Measurements from ENCODE around the gene FLRT2. TPM values are rescaled to one million over a fixed set of nuclear protein-coding genes. Genes with fewer than 3 reads are reported as not detected.

FLRT2 gene
- total and polyA plus RNA-seq, 9 of the 15 experiments (the other 6 are each of a cell fraction or from before 2014, with no cell fraction given), result 0.02 TPM; not detected in 8

GRCh38 chr14:85572845-85573244 is 42.9 kb downstream of the FLRT2 start (continued):
- TF ChIP-seq ELK1 (CRISPR knock-in tag; IDR thresholded peaks at IDR 0.05) (no peak), ZFP36 (IDR thresholded peaks at IDR 0.05; ENCODE audit: low read depth, low read length, partially characterized antibody) (no peak), KLF13 (tag; IDR thresholded peaks at IDR 0.05; ENCODE audit: borderline replicate concordance, low read depth) (no peak), ARID2 (IDR thresholded peaks at IDR 0.05) (no peak), HNRNPLL (IDR thresholded peaks at IDR 0.05; ENCODE audit: low read depth, low read length, poor library complexity, severe bottlenecking) (no peak), ZSCAN29 (IDR thresholded peaks at IDR 0.05) (no peak), CSDE1 (IDR thresholded peaks at IDR 0.05) (no peak), ZNF57 (CRISPR knock-in tag; IDR thresholded peaks at IDR 0.05) (no peak)
- TF ChIP-seq, protein P1, sequence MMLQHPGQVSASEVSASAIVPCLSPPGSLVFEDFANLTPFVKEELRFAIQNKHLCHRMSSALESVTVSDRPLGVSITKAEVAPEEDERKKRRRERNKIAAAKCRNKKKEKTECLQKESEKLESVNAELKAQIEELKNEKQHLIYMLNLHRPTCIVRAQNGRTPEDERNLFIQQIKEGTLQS (IDR thresholded peaks at IDR 0.05), result no peak
- TF ChIP-seq, protein P1 (CRISPR knock-in tag; conservative IDR thresholded peaks at IDR 0.05), result no peak

DNA sequence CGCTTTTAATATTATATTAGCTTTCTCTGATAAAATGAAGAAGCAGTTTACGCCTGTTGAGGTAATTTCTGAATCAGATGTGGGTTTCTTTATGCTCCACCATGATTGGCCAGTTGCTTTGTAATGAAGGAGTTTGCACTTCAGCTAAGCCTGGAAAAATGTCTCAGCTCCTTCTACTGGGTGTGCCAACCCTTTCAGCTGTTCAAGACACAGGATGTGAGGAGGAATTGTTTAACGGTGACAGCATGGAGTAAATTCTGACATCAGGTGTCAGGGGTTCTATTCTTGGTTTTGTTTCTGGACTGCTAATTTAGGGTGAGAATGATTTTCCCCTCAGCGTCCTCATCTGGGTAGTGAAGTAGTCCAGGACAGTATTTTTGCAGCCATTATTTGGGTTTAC is 43.5 kb downstream of the FLRT2 start:
- ChIA-PET CTCF (ENCODE audit: low intra/inter-chr PET ratio) (no interaction called here), POLR2A (no interaction called here)
- no peak overlapping the region for H3K4me2 ChIP-seq (ENCODE audit: insufficient read depth, low read length)
- no peaks in the 10 kb centered on the region for H3K36me3 ChIP-seq (ENCODE audit: control insufficient read depth, insufficient read depth, low read length)
- FAIRE-seq (no peak), ATAC-seq (no peak), DNase-seq (ENCODE audit: extremely low read depth in 1 of 4, low spot score in 3 of 4) (no peak)
- H3K9me1 ChIP-seq (ENCODE audit: control insufficient read depth, insufficient read depth, low read length), result no peaks in the 10 kb centered on the region
- H4K20me1 ChIP-seq (replicated peaks; ENCODE audit: control insufficient read depth, insufficient read depth, low read length), result no peaks in the 10 kb centered on the region
- H3K27ac ChIP-seq (ENCODE audit: extremely low read depth, low read depth, low read length), result no peak overlapping the region
- no peaks in the 10 kb centered on the region for H3K9me3 ChIP-seq (replicated peaks; ENCODE audit: control insufficient read depth, insufficient read depth, low read depth, low read length)
- no peaks in the 10 kb centered on the region for H3K79me2 ChIP-seq (ENCODE audit: control insufficient read depth, insufficient read depth, low read length)
- no TSS peak for BruUV-seq (replicated peaks)
- H3K27me3 ChIP-seq (ENCODE audit: control insufficient read depth in 2 of 2, insufficient read depth in 2 of 2, low read length in 2 of 2), result no peaks in the 10 kb centered on the region
- no peaks in the 10 kb centered on the region for H3K4me1 ChIP-seq (replicated peaks in 1 of 2; ENCODE audit: control insufficient read depth in 2 of 2, insufficient read depth in 2 of 2, low read length in 2 of 2)
- no peak overlapping the region for H3K4me3 ChIP-seq
- H2AFZ ChIP-seq (ENCODE audit: low read depth, low read length), result no peak overlapping the region
- WGBS (ENCODE audit: insufficient coverage, low coverage, missing lambda C conversion rate), result 0% methylated on average over 4 of the region's 4 CpGs
- intact Hi-C loops (cut with micrococcal nuclease) (no loop called here), in situ Hi-C loops (cut with MboI) (no loop called here)
- no peak overlapping the region for H3K9ac ChIP-seq (ENCODE audit: insufficient read depth in 1 of 2, low read depth in 2 of 2, low read length in 2 of 2)
- TF ChIP-seq ZNF764 (CRISPR knock-in tag; IDR thresholded peaks at IDR 0.05; ENCODE audit: low read depth), result no peak
- no peak for TF ChIP-seq CREB5 (CRISPR knock-in tag; IDR thresholded peaks at IDR 0.05)
- TF ChIP-seq GABPB2 (CRISPR knock-in tag; conservative IDR thresholded peaks at IDR 0.05), result no peak
- TF ChIP-seq, protein P2, sequence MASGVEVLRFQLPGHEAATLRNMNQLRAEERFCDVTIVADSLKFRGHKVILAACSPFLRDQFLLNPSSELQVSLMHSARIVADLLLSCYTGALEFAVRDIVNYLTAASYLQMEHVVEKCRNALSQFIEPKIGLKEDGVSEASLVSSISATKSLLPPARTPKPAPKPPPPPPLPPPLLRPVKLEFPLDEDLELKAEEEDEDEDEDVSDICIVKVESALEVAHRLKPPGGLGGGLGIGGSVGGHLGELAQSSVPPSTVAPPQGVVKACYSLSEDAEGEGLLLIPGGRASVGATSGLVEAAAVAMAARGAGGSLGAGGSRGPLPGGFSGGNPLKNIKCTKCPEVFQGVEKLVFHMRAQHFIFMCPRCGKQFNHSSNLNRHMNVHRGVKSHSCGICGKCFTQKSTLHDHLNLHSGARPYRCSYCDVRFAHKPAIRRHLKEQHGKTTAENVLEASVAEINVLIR (CRISPR knock-in tag; IDR thresholded peaks at IDR 0.05), result no peak
- no peak for TF ChIP-seq SNRNP70 (optimal IDR thresholded peaks at IDR 0.05; ENCODE audit: low read depth, low read length)
- TF ChIP-seq MIER1 (IDR thresholded peaks at IDR 0.05; ENCODE audit: low read depth), result no peak
- TF ChIP-seq ZSCAN32 (CRISPR knock-in tag; IDR thresholded peaks at IDR 0.05), result no peak
- TF ChIP-seq ZNF75A (CRISPR knock-in tag; IDR thresholded peaks at IDR 0.05), result no peak
- TF ChIP-seq YY1 (IDR thresholded peaks at IDR 0.05; ENCODE audit: borderline replicate concordance in 1 of 3, control insufficient read depth in 1 of 3, extremely low read depth in 1 of 3, insufficient read depth in 3 of 3, insufficient read length in 1 of 3, insufficient replicate concordance in 2 of 3, low read depth in 1 of 3, low read length in 2 of 3), result no peak

Measured in K562 (cell line).